OCI-LY1 (cell line): Measurements from ENCODE around the gene PERCC1.
"Not testable (repeated sequence)": the region's sequence is repeated elsewhere in the genome, so short reads cannot be mapped to it uniquely, and the experiment has no call there.

Experiments used
- H2AFZ ChIP-seq: fragments of 200-600 bp; sonication (generic), shearing (Covaris generic); 2 replicates; pipeline ENCODE4 v1.6.0; 2014; ENCODE audit warnings: antibody characterized with exemption, mild to moderate bottlenecking, low read length
- H3F3A ChIP-seq: fragments of 200-600 bp; sonication (generic), shearing (Covaris generic); 2 replicates; pipeline ENCODE4 v1.6.0; 2014; ENCODE audit warnings: mild to moderate bottlenecking, antibody characterized with exemption, low read length, moderate library complexity; ENCODE audit not compliant: insufficient read depth
- H3K27ac ChIP-seq: fragments of 200-600 bp; sonication (generic); 2 replicates; pipeline ENCODE4 v1.5.1; 2014; ENCODE audit warnings: low read length, mixed run types, mild to moderate bottlenecking, low read depth; ENCODE audit not compliant: poor library complexity, severe bottlenecking
- H3K27me3 ChIP-seq: fragments of 200-600 bp; sonication (generic); 2 replicates; pipeline ENCODE4 v1.6.0; 2014; ENCODE audit warnings: antibody characterized with exemption, mild to moderate bottlenecking, low read length, moderate library complexity; ENCODE audit not compliant: insufficient read depth
- H3K36me3 ChIP-seq: fragments of 200-600 bp; sonication (generic); 2 replicates; pipeline ENCODE4 v1.6.1; 2014; ENCODE audit warnings: mild to moderate bottlenecking, antibody characterized with exemption, low read length, moderate library complexity, mixed read lengths; ENCODE audit not compliant: insufficient read depth
- H3K4me1 ChIP-seq: fragments of 200-600 bp; sonication (generic); 2 replicates; pipeline ENCODE4 v1.5.1; 2014; ENCODE audit warnings: mild to moderate bottlenecking, low read length, moderate library complexity; ENCODE audit not compliant: insufficient read depth, severe bottlenecking
- H3K4me2 ChIP-seq: fragments of 200-600 bp; sonication (generic), shearing (Covaris generic); 2 replicates; pipeline ENCODE4 v1.6.1; 2014; ENCODE audit warnings: low read length
- H3K4me3 ChIP-seq: fragments of 200-600 bp; sonication (generic); 2 replicates; pipeline ENCODE4 v1.5.1; 2014; ENCODE audit warnings: low read length, low read depth, mild to moderate bottlenecking, mixed read lengths; ENCODE audit not compliant: poor library complexity, severe bottlenecking
- H3K79me2 ChIP-seq: fragments of 200-600 bp; shearing (Covaris generic); 2 replicates; pipeline ENCODE4 v1.6.1; 2016; ENCODE audit warnings: mixed run types, low read length, mixed read lengths; ENCODE audit not compliant: insufficient read depth
- H3K9ac ChIP-seq: fragments of 200-600 bp; sonication (generic), shearing (Covaris generic); 2 replicates; pipeline ENCODE4 v1.6.1; 2014; ENCODE audit warnings: mild to moderate bottlenecking, low read length, mixed read lengths
- H3K9me2 ChIP-seq: fragments of 200-600 bp; sonication (generic), shearing (Covaris generic); 2 replicates; pipeline ENCODE4 v1.6.1; 2014; ENCODE audit warnings: low read depth, mild to moderate bottlenecking, low read length, mixed read lengths
- H3K9me3 ChIP-seq: fragments of 200-600 bp; shearing (Covaris generic); 2 replicates; pipeline ENCODE4 v1.6.1; 2014; ENCODE audit warnings: low read length, mixed read lengths
- H4K20me1 ChIP-seq: fragments of 200-600 bp; sonication (generic), shearing (Covaris generic); 2 replicates; pipeline ENCODE4 v1.6.0; 2016; ENCODE audit warnings: mild to moderate bottlenecking, low read length; ENCODE audit not compliant: insufficient read depth
- CTCF ChIP-seq: fragments of 200-600 bp; sonication (generic), shearing (Covaris generic); IDR thresholded peaks from 2 replicates; pipeline ENCODE4 v1.5.1; 2017; ENCODE audit warnings: mild to moderate bottlenecking, antibody characterized with exemption, low read length, moderate library complexity, mixed read lengths
- EZH2 ChIP-seq: fragments of 200-600 bp; sonication (generic), shearing (Covaris generic); IDR thresholded peaks from 2 replicates; pipeline ENCODE4 v1.8.0; 2017; ENCODE audit warnings: borderline replicate concordance, mixed run types, mild to moderate bottlenecking, antibody characterized with exemption, low read length, moderate library complexity, mixed read lengths

The PERCC1 gene

GRCh38 chr16:1475552-1476114 lies 44.8 kb downstream of the PERCC1 start:
- Histone ChIP-seq H3K4me2 (peak overlapping the region; percentile 93), H3K79me2 (0 out of 2 replicates have a peak, but pooled peaks cover 5% of the 10 kb centered on the region), H2AFZ (no peak overlapping the region)

GRCh38 chr16:1477033-1477432 lies 46.2 kb downstream of the PERCC1 start:
- no peak overlapping the region for H3K9ac ChIP-seq
- no peak overlapping the region for H2AFZ ChIP-seq
- H3K36me3 ChIP-seq: no peaks in the 10 kb centered on the region; the same call in 1 of the 2 replicates
- no peaks in the 10 kb centered on the region for H3K9me2 ChIP-seq
- no peaks in the 10 kb centered on the region for H3F3A ChIP-seq
- H4K20me1 ChIP-seq: no peaks in the 10 kb centered on the region
- H3K4me1 ChIP-seq: peaks cover 27% of the 10 kb centered on the region
- H3K27ac ChIP-seq: no peak overlapping the region
- H3K9me3 ChIP-seq: no peaks in the 10 kb centered on the region
- no peak overlapping the region for H3K4me2 ChIP-seq
- H3K27me3 ChIP-seq: peaks cover 4% of the 10 kb centered on the region; the same call in 1 of the 2 replicates
- TF ChIP-seq CTCF: no peak
- TF ChIP-seq EZH2: no peak
- no peak overlapping the region for H3K4me3 ChIP-seq
- 0 out of 2 replicates have a peak, but pooled peaks cover 5% of the 10 kb centered on the region for H3K79me2 ChIP-seq

More at GRCh38 chr16:1475552-1476114, 44.8 kb downstream of the PERCC1 start:
- H3K9me2 ChIP-seq: no peaks in the 10 kb centered on the region
- TF ChIP-seq EZH2 (no peak), CTCF (no peak)
- no peaks in the 10 kb centered on the region for H4K20me1 ChIP-seq
- no peaks in the 10 kb centered on the region for H3K9me3 ChIP-seq
- H3K9ac ChIP-seq: peak overlapping the region; percentile 95
- no peak overlapping the region for H3K27ac ChIP-seq
- peak overlapping the region; percentile 74 for H3K4me3 ChIP-seq
- H3F3A ChIP-seq: no peaks in the 10 kb centered on the region
- peaks cover 27% of the 10 kb centered on the region for H3K4me1 ChIP-seq
- no peaks in the 10 kb centered on the region for H3K27me3 ChIP-seq
- H3K36me3 ChIP-seq: no peaks in the 10 kb centered on the region; the same call in 1 of the 2 replicates

GRCh38 chr16:1478937-1479336 lies 48.1 kb downstream of the PERCC1 start:
- not testable (repeated sequence) for H3K27ac ChIP-seq, H2AFZ ChIP-seq, H3K4me2 ChIP-seq, H3K79me2 ChIP-seq, H4K20me1 ChIP-seq, H3F3A ChIP-seq, H3K36me3 ChIP-seq, H3K9me3 ChIP-seq, H3K4me3 ChIP-seq, H3K9me2 ChIP-seq, H3K27me3 ChIP-seq, H3K9ac ChIP-seq
- peaks cover 14% of the 10 kb centered on the region for H3K4me1 ChIP-seq
